Measurements from ENCODE around the gene ZNF816. TPM values are rescaled to one million over a fixed set of nuclear protein-coding genes. Genes with fewer than 3 reads are reported as not detected.
A peak's percentile ranks its signal among the peaks of the same experiment; 100 is the strongest.
"Not testable (repeated sequence)": the region's sequence is repeated elsewhere in the genome, so short reads cannot be mapped to it uniquely, and the experiment has no call there.

The ZNF816 gene
- polyA plus RNA-seq (ENCODE audit: insufficient read length) = 18.3 TPM
- long read RNA-seq, donor 1, partial matches to known transcripts = 0 of 2 reads
- long read RNA-seq, donor 1, other reads (novel, unspliced or antisense) = 0 of 2 reads
- long read RNA-seq, donor 2, partial matches to known transcripts = 0 of 3 reads
- long read RNA-seq, donor 2, other reads (novel, unspliced or antisense) = 0 of 3 reads
- long read RNA-seq, donor 3, partial matches to known transcripts = 0 of 5 reads
- long read RNA-seq, donor 3, other reads (novel, unspliced or antisense) = 0 of 5 reads
- long read RNA-seq, donor 4 = 0 reads
- long read RNA-seq, donor 5, partial matches to known transcripts = 0 of 2 reads
- long read RNA-seq, donor 5, other reads (novel, unspliced or antisense) = 0 of 2 reads
- long read RNA-seq, donor 6, partial matches to known transcripts = 0 of 3 reads
- long read RNA-seq, donor 6, other reads (novel, unspliced or antisense) = 0 of 3 reads
- long read RNA-seq, donor 7, partial matches to known transcripts = 0 of 5 reads
- long read RNA-seq, donor 7, other reads (novel, unspliced or antisense) = 0 of 5 reads
- long read RNA-seq, donor 8 = 0 reads

- DNase-seq = peak; percentile 95
These were observed at the start of gene ZNF816 for GRCh38 chr19:52962394-52963246. Gene ZNF816 (minus strand): TSS chr19:52962881. CDS start chr19:52956089, 6,792 bp downstream.

- DNase-seq = no peak
These were observed 49.3 kb upstream of the ZNF816 start for GRCh38 chr19:53012006-53012405.

GRCh38 chr19:53010494-53010893 lies 47.8 kb upstream of the ZNF816 start:
- DNase-seq = no peak

GRCh38 chr19:53008061-53008778 lies 45.5 kb upstream of the ZNF816 start:
- no peak for DNase-seq

- DNase-seq = no peak
These were observed 44.9 kb upstream of the ZNF816 start for GRCh38 chr19:53007606-53008005.

GRCh38 chr19:53007200-53007599 lies 44.5 kb upstream of the ZNF816 start:
- DNase-seq = no peak

- DNase-seq = peak; percentile 19
These were observed 41.6 kb upstream of the ZNF816 start for GRCh38 chr19:53004242-53004641.

GRCh38 chr19:53002479-53002878 lies 39.8 kb upstream of the ZNF816 start:
- no peak for DNase-seq

GRCh38 chr19:52997975-52998374 lies 35.3 kb upstream of the ZNF816 start:
- DNase-seq = no peak

GRCh38 chr19:52995711-52996110 lies 33.0 kb upstream of the ZNF816 start:
- DNase-seq = no peak

GRCh38 chr19:52993342-52994178 lies 30.9 kb upstream of the ZNF816 start:
- peak; percentile 87 for DNase-seq

GRCh38 chr19:52992109-52993004 lies 29.7 kb upstream of the ZNF816 start:
- DNase-seq = no peak

- no peak for DNase-seq
These were observed 28.8 kb upstream of the ZNF816 start for GRCh38 chr19:52991484-52991883.

- no peak for DNase-seq
These were observed 28.2 kb upstream of the ZNF816 start for GRCh38 chr19:52990759-52991418.

GRCh38 chr19:52988506-52988905 lies 25.8 kb upstream of the ZNF816 start:
- DNase-seq = no peak

- no peak for DNase-seq
These were observed 24.5 kb upstream of the ZNF816 start for GRCh38 chr19:52987221-52987620.

GRCh38 chr19:52983167-52983566 lies 20.5 kb upstream of the ZNF816 start:
- not testable (repeated sequence) for DNase-seq

GRCh38 chr19:52981329-52981728 lies 18.6 kb upstream of the ZNF816 start:
- DNase-seq = no peak

GRCh38 chr19:52967772-52968171 lies 5.1 kb upstream of the ZNF816 start:
- DNase-seq = no peak

GRCh38 chr19:52963247-52963618 lies 552 bp upstream of the ZNF816 start:
- no peak for DNase-seq

Measured in left kidney (tissue), 8 donors.